Measurements from ENCODE around the gene PRR12. TPM values are rescaled to one million over a fixed set of nuclear protein-coding genes. Genes with fewer than 3 reads are reported as not detected.

The PRR12 gene
- total RNA-seq, 1 experiment from 2014 or later, result 53.0 TPM

GRCh38 chr19:49635530-49636232 lies 44.7 kb downstream of the PRR12 start:
- no peak overlapping the region for H3K4me3 Mint-ChIP-seq (ENCODE audit: low read depth, unreplicated experiment)
- CTCF ChIA-PET, result interaction anchor here (0.9 kb wide), 1 partner anchor 23 kb away, joined by 4 read pairs; no protein-coding TSS in a partner anchor
- BruUV-seq (replicated peaks), result no TSS peak

DNA sequence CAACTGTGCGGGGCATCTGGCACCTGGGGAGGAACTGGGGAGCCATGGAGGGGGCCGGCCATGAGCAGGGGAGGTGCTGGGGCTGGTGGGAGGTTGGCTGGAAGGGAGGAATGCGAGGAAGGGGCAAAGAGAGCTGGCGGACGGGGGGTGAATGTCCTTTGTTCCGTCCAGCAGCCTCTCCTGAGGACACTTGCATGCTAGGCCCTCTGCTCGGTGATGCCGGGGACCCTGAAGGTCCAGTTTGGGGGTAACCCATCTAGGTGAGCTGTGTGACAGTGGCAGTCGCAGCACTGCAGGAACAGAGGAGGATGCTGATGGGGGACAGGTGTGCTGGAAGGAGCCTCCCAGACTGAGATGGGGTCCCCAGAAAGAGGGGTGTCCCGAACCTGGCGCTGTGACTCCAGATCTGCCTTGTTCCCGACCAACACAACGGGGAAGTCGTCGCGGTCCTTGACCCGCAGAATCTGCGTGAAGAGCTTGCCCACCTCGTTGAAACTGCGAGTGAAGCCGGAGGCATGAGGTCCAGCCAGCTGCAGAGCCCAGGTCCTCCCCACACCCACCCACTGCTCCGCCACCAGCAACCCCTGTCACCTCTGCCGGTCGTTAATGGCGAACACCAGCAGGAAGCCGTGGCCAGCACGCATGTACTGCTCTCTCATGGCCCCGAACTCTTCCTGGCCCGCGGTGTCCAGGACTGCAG lies 45.4 kb downstream of the PRR12 start:
- Mint-ChIP-seq H3K9me3 (ENCODE audit: low read depth, unreplicated experiment) (no peaks in the 10 kb centered on the region), H3K4me3 (ENCODE audit: low read depth, unreplicated experiment) (no peak overlapping the region), H3K27ac (ENCODE audit: unreplicated experiment) (peak overlapping the region; percentile 77), H3K36me3 (ENCODE audit: insufficient read depth, unreplicated experiment) (peaks cover 80% of the 10 kb centered on the region), H3K4me1 (ENCODE audit: low read depth, unreplicated experiment) (peaks cover 25% of the 10 kb centered on the region), H3K27me3 (ENCODE audit: unreplicated experiment) (no peaks in the 10 kb centered on the region)
- no peak for DNase-seq
- BruUV-seq (replicated peaks), result no TSS peak
- no peak for TF ChIP-seq CTCF (IDR thresholded peaks at IDR 0.05; ENCODE audit: unreplicated experiment)
- CTCF ChIA-PET, result interaction anchor here (0.9 kb wide), 1 partner anchor 23 kb away, joined by 4 read pairs; no protein-coding TSS in a partner anchor
- intact Hi-C loops (cut with micrococcal nuclease; ENCODE audit: unreplicated experiment), result no loop called here

More at GRCh38 chr19:49635530-49636232, 44.7 kb downstream of the PRR12 start:
- no peak for TF ChIP-seq CTCF (IDR thresholded peaks at IDR 0.05; ENCODE audit: unreplicated experiment)
- Mint-ChIP-seq H3K27me3 (ENCODE audit: unreplicated experiment) (no peaks in the 10 kb centered on the region), H3K9me3 (ENCODE audit: low read depth, unreplicated experiment) (no peaks in the 10 kb centered on the region), H3K4me1 (ENCODE audit: low read depth, unreplicated experiment) (peaks cover 25% of the 10 kb centered on the region), H3K27ac (ENCODE audit: unreplicated experiment) (peak overlapping the region; percentile 77), H3K36me3 (ENCODE audit: insufficient read depth, unreplicated experiment) (peaks cover 75% of the 10 kb centered on the region)
- intact Hi-C loops (cut with micrococcal nuclease; ENCODE audit: unreplicated experiment), result no loop called here
- no peak for DNase-seq

GRCh38 chr19:49637821-49638738 lies 47.1 kb downstream of the PRR12 start:
- peak overlapping the region; percentile 100 for H3K27ac Mint-ChIP-seq (ENCODE audit: unreplicated experiment)
- no peak for TF ChIP-seq CTCF (IDR thresholded peaks at IDR 0.05; ENCODE audit: unreplicated experiment)
- no peaks in the 10 kb centered on the region for H3K27me3 Mint-ChIP-seq (ENCODE audit: unreplicated experiment)
- no TSS peak for BruUV-seq (replicated peaks)
- H3K4me3 Mint-ChIP-seq (ENCODE audit: low read depth, unreplicated experiment), result peak overlapping the region; percentile 95
- CTCF ChIA-PET, result interaction anchor here (0.7 to 1.2 kb wide), 3 partner anchors 58 to 196 kb away, joined by 3 to 6 read pairs (median 4); partner anchors contain the start of gene NOSIP
- H3K36me3 Mint-ChIP-seq (ENCODE audit: insufficient read depth, unreplicated experiment), result peaks cover 88% of the 10 kb centered on the region
- intact Hi-C loops (cut with micrococcal nuclease; ENCODE audit: unreplicated experiment), result no loop called here
- peak; percentile 91 for DNase-seq
- peaks cover 33% of the 10 kb centered on the region for H3K4me1 Mint-ChIP-seq (ENCODE audit: low read depth, unreplicated experiment)
- H3K9me3 Mint-ChIP-seq (ENCODE audit: low read depth, unreplicated experiment), result no peaks in the 10 kb centered on the region

Measured in Calu3 (cell line).